Vagina (tissue), 2 donors: Measurements from ENCODE around the gene SLC22A5. TPM values are rescaled to one million over a fixed set of nuclear protein-coding genes. Genes with fewer than 3 reads are reported as not detected.

Experiments used
- DNase-seq, 2 donors: peaks; one replicate each; pipeline ENCODE4 v3.0.0-alpha.2; 2017; ENCODE audit errors: extremely low spot score in 2 of 2
- H3K27ac ChIP-seq: fragments of 200-600 bp; sonication (generic); one replicate; pipeline ENCODE4 v1.5.1; 2019
- H3K27me3 ChIP-seq: fragments of 200-600 bp; sonication (generic); one replicate; pipeline ENCODE4 v1.5.1; 2019
- H3K36me3 ChIP-seq, 2 donors: fragments of 200-600 bp; sonication (generic); one replicate each; pipeline ENCODE4 v1.5.1; 2017 to 2019
- H3K4me1 ChIP-seq: fragments of 200-600 bp; sonication (generic); one replicate; pipeline ENCODE4 v1.5.1; 2019
- H3K4me3 ChIP-seq, 2 donors: fragments of 200-600 bp; sonication (generic); 1 replicate in 1 of 2; 2 replicates in 1 of 2; pipeline ENCODE4 v1.5.1; 2016 to 2019
- H3K9me3 ChIP-seq: fragments of 200-600 bp; sonication (generic); one replicate; pipeline ENCODE4 v1.5.1; 2019
- POLR2A ChIP-seq, 2 donors: fragments of 450-650 bp; IDR thresholded peaks; one replicate each; pipeline ENCODE4 v1.6.1; 2017; ENCODE audit warnings: antibody characterized with exemption in 2 of 2, mild to moderate bottlenecking in 2 of 2, moderate library complexity in 2 of 2
- POLR2AphosphoS5 ChIP-seq, 2 donors: sonication (generic); formaldehyde crosslinking; IDR thresholded peaks; one replicate each; pipeline ENCODE4 v1.9.0; 2017; ENCODE audit warnings: antibody characterized with exemption in 2 of 2, mild to moderate bottlenecking in 2 of 2, low read depth in 1 of 2; ENCODE audit not compliant: insufficient read depth in 1 of 2
- intact Hi-C: fragments of 100-400 bp; cut with DNase I; formaldehyde crosslinking; loops from one replicate; pipeline ENCODE4 v1.15.1; 2023
- total RNA-seq: library from RNA; depleted of rRNA; stranded (reverse); fragments of >200 nt; gene quantifications from one replicate; pipeline ENCODE4 v1.2.3, GENCODE V29; 2016
- TF ChIP-seq, protein P1 (sequence below), 3 experiments: fragments of 450-650 bp in 2 of 3; fragments of 200-600 bp in 1 of 3; sonication (generic) in 1 of 3; IDR thresholded peaks; one replicate each; pipeline ENCODE4 v1.5.1; 2017 to 2019; ENCODE audit warnings: antibody characterized with exemption in 3 of 3, mild to moderate bottlenecking in 2 of 3, moderate library complexity in 2 of 3

SLC22A5 gene
- total RNA-seq, 1 donor from 2014 or later = 15.2 TPM

DNA sequence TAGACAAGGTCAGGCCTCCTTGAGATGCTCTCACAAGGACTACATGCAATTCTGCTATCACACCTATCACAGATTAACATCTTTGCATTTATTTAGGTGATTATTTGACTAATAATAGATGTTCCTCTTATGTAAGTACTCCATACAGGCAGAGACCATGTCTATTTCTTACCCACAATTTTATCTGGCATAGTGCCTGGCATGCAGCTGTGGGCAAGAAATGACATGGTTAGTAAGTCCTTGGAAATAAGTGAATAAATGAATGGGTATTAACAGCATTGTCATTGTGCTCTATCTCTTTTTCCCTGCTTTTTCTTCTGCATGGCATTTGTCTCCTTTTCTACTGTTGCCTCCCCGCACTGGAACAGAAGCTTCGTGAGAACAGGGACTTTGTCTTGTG, 49.4 kb downstream of the SLC22A5 start:
- no peak for TF ChIP-seq POLR2A (IDR thresholded peaks at IDR 0.05)
- TF ChIP-seq, protein P1, sequence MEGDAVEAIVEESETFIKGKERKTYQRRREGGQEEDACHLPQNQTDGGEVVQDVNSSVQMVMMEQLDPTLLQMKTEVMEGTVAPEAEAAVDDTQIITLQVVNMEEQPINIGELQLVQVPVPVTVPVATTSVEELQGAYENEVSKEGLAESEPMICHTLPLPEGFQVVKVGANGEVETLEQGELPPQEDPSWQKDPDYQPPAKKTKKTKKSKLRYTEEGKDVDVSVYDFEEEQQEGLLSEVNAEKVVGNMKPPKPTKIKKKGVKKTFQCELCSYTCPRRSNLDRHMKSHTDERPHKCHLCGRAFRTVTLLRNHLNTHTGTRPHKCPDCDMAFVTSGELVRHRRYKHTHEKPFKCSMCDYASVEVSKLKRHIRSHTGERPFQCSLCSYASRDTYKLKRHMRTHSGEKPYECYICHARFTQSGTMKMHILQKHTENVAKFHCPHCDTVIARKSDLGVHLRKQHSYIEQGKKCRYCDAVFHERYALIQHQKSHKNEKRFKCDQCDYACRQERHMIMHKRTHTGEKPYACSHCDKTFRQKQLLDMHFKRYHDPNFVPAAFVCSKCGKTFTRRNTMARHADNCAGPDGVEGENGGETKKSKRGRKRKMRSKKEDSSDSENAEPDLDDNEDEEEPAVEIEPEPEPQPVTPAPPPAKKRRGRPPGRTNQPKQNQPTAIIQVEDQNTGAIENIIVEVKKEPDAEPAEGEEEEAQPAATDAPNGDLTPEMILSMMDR (IDR thresholded peaks at IDR 0.05) = no peak
- TF ChIP-seq POLR2AphosphoS5 (IDR thresholded peaks at IDR 0.05; ENCODE audit: insufficient read depth in 1 of 2, low read depth in 1 of 2) = no peak
- no peaks in the 10 kb centered on the region for H3K9me3 ChIP-seq
- intact Hi-C loops = loop anchor here (5.0 kb wide), 1 partner anchor 68 kb away; no protein-coding TSS in a partner anchor
- H3K27me3 ChIP-seq = no peaks in the 10 kb centered on the region
- H3K36me3 ChIP-seq = no peaks in the 10 kb centered on the region
- H3K4me3 ChIP-seq = no peak overlapping the region
- peak overlapping the region; percentile 79 for H3K27ac ChIP-seq
- H3K4me1 ChIP-seq = peaks cover 96% of the 10 kb centered on the region
- DNase-seq = peak in 1 of 2 donors; percentile 40

DNA sequence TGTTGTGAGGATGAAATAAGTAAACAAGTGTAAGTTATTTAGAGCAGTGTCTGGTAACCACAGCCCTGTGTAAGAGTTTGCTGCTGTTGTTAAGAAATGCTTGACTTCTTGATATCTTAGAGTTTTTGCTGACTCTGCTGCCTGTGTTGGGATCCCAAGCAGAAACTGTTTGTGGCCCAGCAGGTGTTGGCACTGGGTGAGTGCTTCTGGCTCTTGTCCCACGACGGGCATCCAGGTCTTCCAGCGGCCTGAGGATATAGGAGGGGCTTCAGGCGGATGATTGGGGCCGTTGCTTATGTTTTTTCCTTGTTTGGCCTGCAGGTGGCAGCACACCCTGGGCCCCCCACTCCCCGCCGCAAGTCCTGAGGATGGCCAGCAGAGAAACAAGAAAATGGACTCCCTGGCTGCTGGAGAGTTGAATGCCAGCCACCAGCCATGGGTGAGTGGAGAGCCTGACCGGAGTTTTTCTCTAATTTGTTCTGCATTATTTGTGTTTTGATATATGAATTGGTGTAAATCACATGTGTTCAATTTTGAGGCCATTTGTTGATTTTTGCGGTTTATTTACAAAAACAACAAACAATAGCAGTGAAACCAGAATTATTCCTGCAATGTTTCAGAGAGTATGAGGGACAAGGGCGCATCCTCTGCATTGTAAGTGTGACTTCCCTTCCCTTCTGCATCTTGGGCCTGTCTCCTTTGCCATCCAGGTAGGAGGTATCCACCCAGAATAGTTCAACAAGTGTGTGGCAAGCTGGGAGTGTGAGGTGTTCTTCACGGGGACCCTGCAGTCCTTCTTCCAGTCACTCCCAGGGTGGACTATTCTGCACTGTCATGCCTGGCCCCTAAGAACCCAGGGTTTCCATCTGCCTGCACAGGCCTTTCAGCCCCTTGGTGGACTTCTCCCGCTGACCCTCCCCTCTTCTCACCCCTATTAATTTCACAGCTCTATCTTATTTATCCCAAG, 50.3 kb downstream of the SLC22A5 start:
- Histone ChIP-seq H3K36me3 (no peaks in the 10 kb centered on the region), H3K27ac (peak overlapping the region; percentile 79), H3K27me3 (no peaks in the 10 kb centered on the region), H3K9me3 (no peaks in the 10 kb centered on the region), H3K4me1 (peaks cover 96% of the 10 kb centered on the region), H3K4me3 (no peak overlapping the region)
- TF ChIP-seq, protein P1 (IDR thresholded peaks at IDR 0.05) = peak; percentile 75 to 90 (median 79)
- peak; percentile 29 to 56 for TF ChIP-seq POLR2AphosphoS5 (IDR thresholded peaks at IDR 0.05; ENCODE audit: insufficient read depth in 1 of 2, low read depth in 1 of 2)
- no peak for TF ChIP-seq POLR2A (IDR thresholded peaks at IDR 0.05)
- intact Hi-C loops = loop anchor here (5.0 kb wide), 1 partner anchor 68 kb away; no protein-coding TSS in a partner anchor
- peak in 1 of 2 donors; percentile 88 for DNase-seq

DNA sequence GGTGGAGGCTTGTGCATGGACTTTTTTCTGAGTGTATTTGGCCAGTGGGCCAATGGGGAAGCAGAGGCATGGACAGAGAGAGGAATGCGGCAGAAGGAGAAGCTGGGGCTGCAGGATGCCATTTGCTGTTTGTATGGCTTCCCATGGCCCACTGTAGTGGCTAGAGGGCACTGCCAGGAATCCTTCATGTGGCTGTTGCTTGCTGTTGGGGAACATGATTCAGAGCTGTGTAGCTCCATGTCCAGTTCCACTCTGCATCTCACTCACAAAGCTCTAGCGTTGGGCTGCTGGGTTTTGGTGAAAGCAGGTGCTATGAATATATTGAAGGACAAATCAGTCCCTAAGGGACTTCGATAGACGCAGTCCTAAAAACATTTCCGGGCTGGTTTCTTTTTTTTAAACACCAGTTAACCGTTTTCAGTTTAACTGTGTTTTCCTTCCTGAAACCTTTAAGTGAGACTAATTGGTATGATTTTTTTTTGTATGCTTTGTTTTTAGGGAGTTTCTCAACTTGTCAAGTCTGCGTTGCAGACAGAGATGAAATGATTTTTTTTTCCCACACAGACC, 51.3 kb downstream of the SLC22A5 start:
- peaks cover 96% of the 10 kb centered on the region for H3K4me1 ChIP-seq
- TF ChIP-seq POLR2AphosphoS5 (IDR thresholded peaks at IDR 0.05; ENCODE audit: insufficient read depth in 1 of 2, low read depth in 1 of 2) = no peak
- no peak for TF ChIP-seq POLR2A (IDR thresholded peaks at IDR 0.05)
- TF ChIP-seq, protein P1 (IDR thresholded peaks at IDR 0.05) = no peak

DNA sequence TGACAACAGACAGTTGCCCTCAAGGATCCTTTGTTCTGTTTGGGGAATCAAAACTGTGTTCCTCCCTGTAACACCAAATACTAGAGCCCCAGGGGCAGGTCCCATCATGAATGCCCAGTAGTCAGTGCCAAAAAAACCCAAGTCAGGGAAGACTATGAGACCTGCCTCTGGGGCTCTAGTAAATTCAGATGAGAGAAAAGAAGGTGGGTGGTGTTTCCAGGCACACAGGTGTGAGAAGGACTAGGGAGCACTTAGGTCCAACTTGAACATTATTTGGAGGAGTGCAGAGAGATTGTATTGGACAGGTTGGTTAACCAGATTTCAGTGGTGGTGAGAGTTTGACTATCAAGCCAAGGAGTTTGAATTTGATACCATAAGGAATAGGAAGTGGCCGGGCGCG, 52.0 kb downstream of the SLC22A5 start:
- intact Hi-C loops = no loop called here
- H3K9me3 ChIP-seq = no peaks in the 10 kb centered on the region
- H3K4me1 ChIP-seq = peaks cover 97% of the 10 kb centered on the region
- TF ChIP-seq POLR2AphosphoS5 (IDR thresholded peaks at IDR 0.05; ENCODE audit: insufficient read depth in 1 of 2, low read depth in 1 of 2) (no peak), POLR2A (IDR thresholded peaks at IDR 0.05) (no peak)
- TF ChIP-seq, protein P1 (IDR thresholded peaks at IDR 0.05) = no peak
- peak overlapping the region; percentile 79 for H3K27ac ChIP-seq
- H3K36me3 ChIP-seq = no peaks in the 10 kb centered on the region
- H3K4me3 ChIP-seq = no peak overlapping the region
- H3K27me3 ChIP-seq = no peaks in the 10 kb centered on the region
- peak in 1 of 2 donors; percentile 62 for DNase-seq

More for the DNA sequence above, 51.3 kb downstream of the SLC22A5 start:
- intact Hi-C loops = no loop called here
- H3K9me3 ChIP-seq = no peaks in the 10 kb centered on the region
- no peaks in the 10 kb centered on the region for H3K36me3 ChIP-seq
- no peak overlapping the region for H3K4me3 ChIP-seq
- peak overlapping the region; percentile 79 for H3K27ac ChIP-seq
- no peaks in the 10 kb centered on the region for H3K27me3 ChIP-seq
- peak in 1 of 2 donors; percentile 79 for DNase-seq
